ENCODE measurements around the gene RPL13.

GRCh38 chr16:89561884-89562599, 1.6 kb downstream of the RPL13 start:
- TF ChIP-seq MXI1 (IDR thresholded peaks at IDR 0.05; ENCODE audit: borderline replicate concordance, low read depth, low read length) = peak; percentile 21; the same call in 1 of the 2 replicates
- 0 out of 2 replicates have a peak, but pooled peaks have one; percentile 42 for TF ChIP-seq POLR2A (IDR thresholded peaks at IDR 0.05; ENCODE audit: low read depth, low read length)
- TF ChIP-seq, protein P1, sequence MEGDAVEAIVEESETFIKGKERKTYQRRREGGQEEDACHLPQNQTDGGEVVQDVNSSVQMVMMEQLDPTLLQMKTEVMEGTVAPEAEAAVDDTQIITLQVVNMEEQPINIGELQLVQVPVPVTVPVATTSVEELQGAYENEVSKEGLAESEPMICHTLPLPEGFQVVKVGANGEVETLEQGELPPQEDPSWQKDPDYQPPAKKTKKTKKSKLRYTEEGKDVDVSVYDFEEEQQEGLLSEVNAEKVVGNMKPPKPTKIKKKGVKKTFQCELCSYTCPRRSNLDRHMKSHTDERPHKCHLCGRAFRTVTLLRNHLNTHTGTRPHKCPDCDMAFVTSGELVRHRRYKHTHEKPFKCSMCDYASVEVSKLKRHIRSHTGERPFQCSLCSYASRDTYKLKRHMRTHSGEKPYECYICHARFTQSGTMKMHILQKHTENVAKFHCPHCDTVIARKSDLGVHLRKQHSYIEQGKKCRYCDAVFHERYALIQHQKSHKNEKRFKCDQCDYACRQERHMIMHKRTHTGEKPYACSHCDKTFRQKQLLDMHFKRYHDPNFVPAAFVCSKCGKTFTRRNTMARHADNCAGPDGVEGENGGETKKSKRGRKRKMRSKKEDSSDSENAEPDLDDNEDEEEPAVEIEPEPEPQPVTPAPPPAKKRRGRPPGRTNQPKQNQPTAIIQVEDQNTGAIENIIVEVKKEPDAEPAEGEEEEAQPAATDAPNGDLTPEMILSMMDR (conservative IDR thresholded peaks at IDR 0.05; ENCODE audit: low read depth, low read length) = no peak
- TF ChIP-seq CHD1 (IDR thresholded peaks at IDR 0.05; ENCODE audit: low read depth, low read length) = no peak
- no peak for TF ChIP-seq SMC3 (IDR thresholded peaks at IDR 0.05; ENCODE audit: low read depth, low read length)
- TF ChIP-seq RAD21 (IDR thresholded peaks at IDR 0.05; ENCODE audit: low read length) = no peak
- no peak for TF ChIP-seq BHLHE40 (IDR thresholded peaks at IDR 0.05; ENCODE audit: low read depth, low read length)
- no peak for TF ChIP-seq RFX5 (IDR thresholded peaks at IDR 0.05; ENCODE audit: low read depth, low read length)
- TF ChIP-seq CEBPB (IDR thresholded peaks at IDR 0.05; ENCODE audit: low read depth, low read length) = no peak
- TF ChIP-seq, protein P2, sequence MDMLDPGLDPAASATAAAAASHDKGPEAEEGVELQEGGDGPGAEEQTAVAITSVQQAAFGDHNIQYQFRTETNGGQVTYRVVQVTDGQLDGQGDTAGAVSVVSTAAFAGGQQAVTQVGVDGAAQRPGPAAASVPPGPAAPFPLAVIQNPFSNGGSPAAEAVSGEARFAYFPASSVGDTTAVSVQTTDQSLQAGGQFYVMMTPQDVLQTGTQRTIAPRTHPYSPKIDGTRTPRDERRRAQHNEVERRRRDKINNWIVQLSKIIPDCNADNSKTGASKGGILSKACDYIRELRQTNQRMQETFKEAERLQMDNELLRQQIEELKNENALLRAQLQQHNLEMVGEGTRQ (IDR thresholded peaks at IDR 0.05; ENCODE audit: low read depth, low read length) = no peak
- TF ChIP-seq, protein P3, sequence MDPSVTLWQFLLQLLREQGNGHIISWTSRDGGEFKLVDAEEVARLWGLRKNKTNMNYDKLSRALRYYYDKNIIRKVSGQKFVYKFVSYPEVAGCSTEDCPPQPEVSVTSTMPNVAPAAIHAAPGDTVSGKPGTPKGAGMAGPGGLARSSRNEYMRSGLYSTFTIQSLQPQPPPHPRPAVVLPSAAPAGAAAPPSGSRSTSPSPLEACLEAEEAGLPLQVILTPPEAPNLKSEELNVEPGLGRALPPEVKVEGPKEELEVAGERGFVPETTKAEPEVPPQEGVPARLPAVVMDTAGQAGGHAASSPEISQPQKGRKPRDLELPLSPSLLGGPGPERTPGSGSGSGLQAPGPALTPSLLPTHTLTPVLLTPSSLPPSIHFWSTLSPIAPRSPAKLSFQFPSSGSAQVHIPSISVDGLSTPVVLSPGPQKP (IDR thresholded peaks at IDR 0.05; ENCODE audit: borderline replicate concordance, low read depth, low read length) = no peak
- TF ChIP-seq MAZ (IDR thresholded peaks at IDR 0.05; ENCODE audit: borderline replicate concordance, low read depth, low read length) = no peak
- no peak for TF ChIP-seq NFE2L2 (IDR thresholded peaks at IDR 0.05; ENCODE audit: low read depth, low read length)

Measured in IMR-90 (cell line).